HL-60/S4 treated with retinoic acid at 250 ng/mL for 4 days and 3 days (cell line): ENCODE results near the gene ALG6.
"Not testable (repeated sequence)": the region's sequence is repeated elsewhere in the genome, so short reads cannot be mapped to it uniquely, and the experiment has no call there.

Source experiments
- in situ Hi-C: fragments of 300-500 bp; cut with MboI; formaldehyde crosslinking; loops from 2 replicates; pipeline ENCODE4 v1.7.0; 2022; ENCODE audit warnings: low sequenced_read_pairs

ALG6 gene

DNA sequence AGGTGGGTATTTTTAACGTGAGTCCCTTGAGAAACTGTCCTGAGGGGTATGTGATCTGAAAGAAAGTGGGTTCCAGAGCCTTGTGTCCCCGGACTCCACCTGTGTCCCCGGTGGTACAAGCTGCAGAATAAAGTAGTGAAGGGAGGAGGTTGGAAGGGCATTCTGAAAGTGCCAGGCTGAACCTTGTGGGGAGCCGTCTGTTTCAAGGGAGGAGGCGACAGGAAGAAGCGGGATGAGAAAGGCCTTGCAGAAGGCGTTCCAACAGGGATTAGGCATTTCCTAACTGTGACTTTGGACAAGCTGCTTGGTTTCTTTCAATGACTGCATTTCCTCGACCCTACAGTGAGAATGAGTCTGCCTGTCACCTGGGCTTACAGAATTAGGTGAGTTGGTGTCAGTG, 39.3 kb upstream of the ALG6 start:
- in situ Hi-C loops: no loop called here

DNA sequence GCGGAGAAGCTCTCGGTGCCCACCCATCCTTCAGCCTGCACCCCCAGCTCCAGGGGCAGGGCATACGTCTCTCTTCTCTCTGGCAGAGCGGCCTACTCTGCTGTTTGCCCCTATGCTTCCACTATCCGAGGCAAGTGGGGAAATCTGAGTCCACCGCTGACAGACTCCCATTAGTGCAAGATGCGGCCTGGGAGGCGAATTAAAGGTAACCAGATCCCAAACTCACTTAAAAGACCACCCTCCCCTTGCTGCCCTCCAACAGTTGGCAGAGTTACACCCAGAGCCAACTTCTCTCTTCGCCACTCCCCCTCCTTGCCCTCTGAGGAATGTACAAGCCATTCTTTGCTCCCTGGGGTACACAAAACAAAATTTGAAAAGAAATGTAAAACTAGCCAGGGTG, 38.6 kb upstream of the ALG6 start:
- in situ Hi-C loops: no loop called here

DNA sequence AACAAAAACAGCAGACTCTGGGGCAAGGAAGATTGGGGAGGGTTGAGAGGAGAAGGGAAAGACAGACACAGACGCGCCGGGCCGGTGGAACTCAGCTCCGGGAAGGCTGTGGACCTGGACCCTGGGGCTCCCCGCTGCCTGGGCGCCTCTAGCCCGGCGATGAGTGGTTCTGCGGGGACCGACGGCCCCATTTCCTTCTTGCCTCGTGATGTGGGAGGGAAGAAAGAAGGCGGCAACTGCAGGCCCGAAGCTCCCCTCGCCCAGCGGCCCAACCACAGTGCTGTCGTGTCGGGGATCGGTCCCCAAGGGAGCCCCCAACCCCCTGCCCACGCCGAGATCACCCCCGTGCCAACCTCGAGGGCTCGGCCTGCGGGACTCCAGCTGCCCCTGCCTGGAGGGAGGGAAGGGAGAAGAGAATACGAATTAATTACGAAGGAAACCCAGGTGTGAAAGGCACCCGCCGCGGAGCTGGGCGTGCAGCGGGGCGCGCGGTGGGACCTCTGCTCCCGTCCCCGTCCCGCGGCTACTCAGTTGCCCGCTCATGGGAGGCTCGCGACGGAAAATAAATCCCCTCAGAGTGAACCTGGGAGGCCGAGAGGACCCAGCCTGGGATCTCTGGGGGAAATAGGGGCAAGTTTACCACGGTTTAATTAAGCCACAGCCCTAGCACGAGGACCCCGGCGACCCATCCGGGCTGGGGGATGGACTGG, 37.7 kb upstream of the ALG6 start:
- in situ Hi-C loops: no loop called here

DNA sequence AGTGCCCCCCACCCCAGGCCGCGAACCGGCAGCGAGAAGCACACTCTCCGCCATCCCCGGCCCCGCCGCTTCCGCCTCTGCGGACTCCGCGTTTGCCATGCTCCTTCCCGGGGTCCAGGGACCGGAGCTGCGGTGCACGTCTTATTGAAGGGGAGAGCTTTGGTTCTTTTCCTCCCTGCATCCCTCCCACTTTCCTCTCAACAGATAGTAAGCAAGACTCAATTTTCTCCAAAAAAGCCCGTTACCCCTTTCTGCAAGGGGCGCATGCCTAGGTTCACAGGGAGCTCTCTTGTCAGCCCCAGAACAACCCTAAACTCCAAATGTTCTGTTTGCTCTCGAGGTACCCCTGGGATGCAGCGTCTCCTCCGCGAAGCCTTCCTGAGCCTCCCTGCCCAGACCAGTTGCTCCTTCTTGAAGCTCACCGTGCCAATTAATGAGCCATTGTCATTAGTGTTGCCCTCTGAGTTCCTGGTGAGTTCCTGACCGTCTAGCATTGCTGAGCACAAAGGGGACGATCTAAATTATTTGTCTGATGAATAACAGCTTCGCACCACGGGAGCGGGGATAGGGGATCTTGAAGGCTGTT, 37.0 kb upstream of the ALG6 start:
- in situ Hi-C loops: no loop called here

DNA sequence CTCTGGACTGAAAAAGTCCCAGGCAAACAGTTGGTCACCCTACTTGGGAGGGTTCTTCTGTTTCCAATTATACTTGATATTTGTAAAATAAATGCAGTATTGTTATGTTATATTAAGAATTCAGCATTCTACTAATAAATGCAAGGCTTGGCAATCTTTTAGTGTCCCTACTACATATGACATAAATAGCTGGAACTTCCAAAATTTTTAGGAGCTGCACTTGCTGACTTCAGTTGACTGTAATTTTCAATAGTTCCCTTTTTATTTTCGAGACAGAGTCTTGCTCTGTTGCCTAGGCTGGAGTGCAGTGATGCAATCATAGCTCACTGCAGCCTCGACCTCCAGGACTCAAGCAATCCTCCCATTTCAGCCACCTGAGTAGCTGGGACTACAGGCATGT, 25.0 kb upstream of the ALG6 start:
- in situ Hi-C loops: no loop called here

DNA sequence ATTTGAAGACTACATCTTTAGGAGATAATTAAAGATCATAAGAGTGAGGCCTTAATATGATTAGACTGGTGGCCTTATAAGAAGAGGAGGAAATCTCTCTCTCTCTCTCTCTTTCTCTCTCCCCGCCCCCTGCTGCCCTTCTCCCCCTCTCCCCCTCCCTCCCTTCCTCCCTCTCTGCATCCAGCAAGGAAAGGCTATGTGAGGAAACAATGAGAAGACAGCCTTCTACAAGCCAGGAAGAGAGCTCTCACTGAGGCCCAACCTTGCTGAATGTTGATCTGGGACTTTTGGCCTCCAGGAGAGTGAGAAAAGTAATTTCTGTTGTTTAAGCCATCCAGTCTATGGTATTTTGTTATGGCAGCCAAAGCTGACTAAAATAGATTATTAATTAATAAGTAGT, 23.5 kb upstream of the ALG6 start:
- in situ Hi-C loops: no loop called here

DNA sequence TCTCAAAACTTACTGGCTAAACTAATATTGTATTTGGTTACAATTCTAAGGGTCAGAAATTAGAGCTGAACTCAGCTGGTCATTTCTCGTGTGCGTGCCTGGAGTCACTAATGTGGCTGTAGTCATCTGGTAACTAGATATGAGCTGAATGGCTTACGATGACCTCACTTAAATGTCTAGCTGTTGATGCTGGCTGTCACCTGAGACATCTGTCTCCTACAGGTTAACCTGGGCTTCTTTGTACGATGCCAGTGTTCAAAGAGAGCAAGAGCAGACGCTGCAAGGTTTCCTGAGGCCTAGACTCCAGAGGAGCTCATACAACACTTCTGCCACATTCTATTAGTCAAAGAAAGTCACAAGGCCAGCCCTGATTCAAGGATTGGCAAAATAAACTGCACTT, 17.1 kb upstream of the ALG6 start:
- in situ Hi-C loops: no loop called here

DNA sequence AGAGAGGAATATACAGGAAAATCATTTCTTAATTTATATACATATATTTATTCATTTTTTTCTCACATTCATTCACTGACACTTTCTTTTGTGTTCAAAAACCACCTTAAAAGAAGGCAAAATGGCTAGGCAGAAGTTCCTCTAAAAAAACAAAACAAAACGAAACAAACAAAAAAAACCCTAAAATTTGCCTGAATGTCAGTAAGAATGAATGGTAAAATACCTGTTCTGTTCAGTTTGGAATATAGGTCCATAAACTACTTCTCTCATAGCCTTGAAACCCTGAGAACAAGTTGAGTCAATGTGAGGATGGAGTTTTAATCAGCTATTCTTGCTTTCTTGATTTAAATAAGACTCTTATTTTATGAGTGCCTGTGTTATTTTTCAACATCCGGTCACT, 14.7 kb upstream of the ALG6 start:
- in situ Hi-C loops: no loop called here

DNA sequence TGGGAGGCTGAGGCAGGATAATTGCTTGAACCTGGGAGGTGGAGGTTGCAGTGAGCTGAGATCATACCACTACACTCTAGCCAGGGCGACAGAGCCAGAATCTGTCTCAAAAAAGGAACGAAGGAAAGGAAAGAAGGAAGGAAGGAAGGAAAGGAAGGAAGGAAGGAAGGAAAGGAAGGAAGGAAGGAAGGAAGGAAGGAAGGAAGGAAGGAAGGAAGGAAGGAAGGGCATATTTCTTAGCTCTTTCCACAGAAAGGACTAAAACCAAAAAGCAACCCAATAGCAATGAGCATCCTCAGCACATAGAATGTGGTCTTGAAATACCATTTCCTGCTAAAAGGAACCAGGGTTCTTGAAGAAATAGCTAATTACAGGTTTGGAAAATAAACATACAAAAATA, 11.2 kb upstream of the ALG6 start:
- in situ Hi-C loops: not testable (repeated sequence)

DNA sequence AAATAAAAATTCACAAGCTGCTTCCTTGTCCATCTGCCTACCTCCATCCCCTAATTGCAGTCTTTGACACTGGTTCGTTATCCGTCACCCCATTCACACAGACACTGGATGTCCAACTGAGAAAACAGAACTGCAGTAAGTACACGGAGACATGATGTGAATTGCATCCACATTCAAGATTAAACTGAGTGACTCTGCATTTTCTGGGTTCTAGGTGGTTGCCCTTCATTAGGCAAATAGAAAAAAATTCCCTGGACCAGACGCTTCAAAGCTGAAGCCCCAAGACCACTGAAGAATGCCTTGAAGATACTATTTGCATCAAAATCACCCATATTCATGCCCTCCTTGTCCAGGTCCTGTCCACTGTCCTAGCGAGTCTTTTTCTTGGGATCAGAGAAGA, 7.9 kb upstream of the ALG6 start:
- in situ Hi-C loops: no loop called here

DNA sequence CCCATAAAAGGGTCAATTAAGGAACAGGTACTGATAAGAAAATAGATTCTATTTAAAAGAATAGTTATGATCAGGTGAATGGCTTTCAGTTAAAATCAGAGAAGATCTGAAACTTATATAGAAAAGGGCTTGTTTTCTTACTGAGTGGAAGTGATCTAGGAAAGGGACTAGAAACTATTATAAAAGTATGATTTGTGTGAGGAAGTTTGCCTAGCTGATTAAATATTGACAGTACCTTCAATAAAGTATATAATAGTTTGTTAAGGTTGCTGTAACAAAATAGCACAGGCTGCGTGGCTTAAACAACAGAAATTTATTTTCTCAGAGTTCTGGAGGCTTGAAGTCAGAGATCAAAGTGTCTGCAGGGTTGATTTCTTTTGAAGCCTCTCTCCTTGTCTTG, 5.4 kb upstream of the ALG6 start:
- in situ Hi-C loops: no loop called here

DNA sequence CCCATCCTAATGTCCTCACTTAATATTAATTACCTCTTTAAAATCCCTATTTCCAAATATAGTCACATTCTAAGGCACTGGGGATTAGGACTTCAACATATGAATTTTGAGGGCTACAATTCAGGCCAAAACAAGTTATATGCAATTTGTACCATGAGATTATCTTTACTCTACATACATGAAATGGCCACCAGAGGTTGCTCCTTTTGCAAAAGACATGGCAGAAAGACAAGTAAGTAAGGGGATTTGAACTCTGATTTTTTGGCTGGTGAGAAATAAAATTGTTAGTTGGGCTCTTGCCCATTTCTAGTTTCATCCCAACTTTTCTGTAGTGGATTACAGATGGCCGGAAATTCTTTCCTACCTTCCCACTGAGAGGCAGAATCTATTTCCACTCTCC, 4.8 kb upstream of the ALG6 start:
- in situ Hi-C loops: no loop called here

DNA sequence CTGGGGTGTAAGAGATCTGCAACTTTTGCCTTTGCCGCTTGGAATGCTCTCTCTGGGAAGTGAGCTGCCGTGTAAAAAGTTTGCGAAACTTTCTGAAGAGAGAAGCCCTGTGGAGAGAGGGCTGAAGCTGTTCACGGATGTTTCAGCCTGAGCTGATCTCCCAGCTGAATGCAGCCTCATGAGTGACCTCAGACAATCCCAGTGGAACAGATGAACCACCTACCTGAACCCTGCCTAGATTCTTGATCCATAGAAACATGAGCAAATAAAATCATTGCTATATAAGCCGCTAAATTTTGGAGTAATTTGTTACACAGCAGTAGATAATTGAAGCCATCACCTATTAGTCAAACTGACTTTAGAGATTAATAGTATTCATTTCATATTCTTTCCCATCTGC, 4.4 kb upstream of the ALG6 start:
- in situ Hi-C loops: no loop called here

DNA sequence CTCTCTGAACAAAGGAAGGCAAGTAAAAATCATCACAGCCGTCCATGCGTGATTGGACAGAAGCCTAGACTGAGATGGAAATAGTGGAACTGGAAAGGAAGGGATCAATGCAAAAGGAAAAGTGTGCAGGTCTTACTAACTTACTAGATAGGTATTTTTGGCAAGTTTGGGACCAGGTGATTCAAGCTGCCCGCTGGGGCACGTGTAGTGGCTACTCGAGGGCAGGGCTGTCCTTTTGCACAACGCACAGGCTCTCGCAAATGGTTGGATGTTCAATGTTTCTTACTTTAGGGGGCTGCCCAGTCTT, 566 bp upstream of the ALG6 start:
- in situ Hi-C loops: no loop called here

DNA sequence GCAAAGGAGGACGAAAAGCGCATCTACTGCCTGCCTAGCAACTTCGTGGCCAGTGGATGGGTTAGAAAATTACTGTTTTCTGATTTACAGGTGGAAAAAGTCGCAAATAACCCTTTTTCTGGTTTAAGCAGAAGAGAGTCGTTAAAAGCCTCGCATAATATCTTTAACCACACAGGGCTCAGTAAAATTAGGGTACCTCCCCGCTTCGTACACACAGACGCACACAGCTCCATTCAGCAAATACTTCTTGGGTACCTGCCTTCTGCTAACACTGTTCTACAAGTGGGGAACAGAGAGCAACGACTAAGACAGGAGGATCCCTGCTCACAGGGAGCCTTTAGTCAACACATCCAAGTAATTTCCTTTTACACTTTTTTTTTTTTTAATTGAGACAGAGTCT, 704 bp downstream of the ALG6 start:
- in situ Hi-C loops: no loop called here

DNA sequence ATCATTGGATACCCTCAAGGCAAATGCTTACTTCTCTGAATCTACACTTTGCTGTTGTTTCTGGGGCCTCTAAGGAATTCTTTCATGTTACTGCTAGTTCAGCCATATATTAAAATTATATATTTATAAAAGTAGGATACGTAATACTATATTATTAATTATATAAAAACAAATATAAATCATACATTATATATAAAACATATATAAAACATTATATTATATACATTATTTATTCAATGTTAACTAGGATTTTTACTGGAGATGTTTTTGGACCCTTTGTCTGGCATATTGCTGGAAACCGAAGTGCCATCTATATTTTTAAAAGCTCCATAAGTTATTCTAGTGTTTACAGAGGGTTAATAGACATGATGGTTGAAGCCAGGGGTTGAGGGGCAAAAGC, 12.2 kb downstream of the ALG6 start:
- in situ Hi-C loops: no loop called here

DNA sequence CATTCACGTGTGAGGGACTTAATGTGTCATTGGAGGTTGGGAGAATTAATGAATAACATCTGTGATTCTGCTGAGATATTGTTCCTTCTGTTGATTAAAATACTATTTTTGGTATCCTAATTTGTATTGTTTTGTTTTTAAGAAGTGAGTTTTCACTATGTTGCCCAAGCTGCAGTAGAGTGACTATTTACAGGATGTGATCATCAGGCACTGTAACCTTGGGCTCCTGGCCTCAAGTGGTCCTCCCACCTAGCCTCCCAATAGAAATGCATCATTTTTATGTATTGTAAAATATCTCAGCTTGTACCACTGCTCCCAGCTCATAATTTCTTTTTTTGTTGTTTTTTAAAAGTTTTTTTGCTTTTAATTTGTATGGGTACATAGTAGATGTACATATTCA, 14.3 kb downstream of the ALG6 start:
- in situ Hi-C loops: no loop called here

DNA sequence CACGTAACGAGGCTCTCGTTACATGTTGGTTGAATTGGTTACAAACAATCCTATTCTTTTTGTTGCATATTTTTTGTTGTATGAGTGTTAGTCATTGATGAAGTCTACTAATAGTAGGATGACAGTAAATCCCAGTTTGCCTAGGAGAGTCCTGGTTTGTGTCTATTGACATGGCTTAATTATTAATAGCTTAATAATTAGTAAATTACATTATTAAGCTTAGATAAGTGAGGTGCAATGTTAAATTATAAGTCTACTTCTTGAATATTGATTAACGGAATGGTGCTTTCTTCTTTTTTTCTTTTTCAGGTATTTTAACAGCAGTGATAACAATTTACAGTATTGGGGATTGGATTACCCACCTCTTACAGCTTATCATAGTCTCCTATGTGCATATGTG, 34.5 kb downstream of the ALG6 start:
- in situ Hi-C loops: no loop called here

DNA sequence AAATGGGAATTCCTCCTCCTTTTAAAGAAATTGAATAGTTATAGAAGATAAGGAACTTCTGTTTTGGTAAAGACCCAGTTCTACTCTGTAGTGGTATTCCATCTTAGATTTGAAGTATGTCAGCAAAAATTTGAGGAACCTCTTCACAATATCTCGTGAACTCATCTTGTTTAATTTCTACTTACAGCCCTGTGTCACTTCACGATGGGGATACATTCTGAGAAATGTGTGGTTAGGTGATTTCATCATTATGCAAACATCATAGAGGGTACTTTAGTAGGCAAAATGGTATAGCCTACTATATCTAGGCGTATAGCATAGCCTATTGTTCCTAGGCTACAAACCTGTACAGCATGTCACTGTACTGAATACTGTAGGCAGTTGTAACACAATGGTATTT, 36.0 kb downstream of the ALG6 start:
- in situ Hi-C loops: no loop called here

DNA sequence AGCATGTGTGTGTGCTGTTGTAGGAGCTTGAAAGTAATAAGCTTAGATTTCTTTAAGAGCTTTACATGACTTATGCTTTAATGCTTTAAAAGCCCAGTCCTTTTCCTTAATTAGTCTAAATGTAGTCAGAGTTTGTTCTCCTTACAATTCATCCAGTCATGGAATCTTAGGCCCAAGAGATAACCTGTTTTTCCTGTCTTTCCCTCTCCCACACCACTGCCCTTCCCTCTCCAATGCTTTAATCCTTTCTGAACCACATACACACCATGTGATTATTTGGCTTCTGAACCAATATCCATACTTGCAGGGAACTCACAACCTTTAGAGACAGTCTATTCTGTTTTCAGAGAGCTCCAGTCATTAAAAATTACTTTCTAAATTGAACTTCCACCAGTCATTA, 37.6 kb downstream of the ALG6 start:
- in situ Hi-C loops: no loop called here

DNA sequence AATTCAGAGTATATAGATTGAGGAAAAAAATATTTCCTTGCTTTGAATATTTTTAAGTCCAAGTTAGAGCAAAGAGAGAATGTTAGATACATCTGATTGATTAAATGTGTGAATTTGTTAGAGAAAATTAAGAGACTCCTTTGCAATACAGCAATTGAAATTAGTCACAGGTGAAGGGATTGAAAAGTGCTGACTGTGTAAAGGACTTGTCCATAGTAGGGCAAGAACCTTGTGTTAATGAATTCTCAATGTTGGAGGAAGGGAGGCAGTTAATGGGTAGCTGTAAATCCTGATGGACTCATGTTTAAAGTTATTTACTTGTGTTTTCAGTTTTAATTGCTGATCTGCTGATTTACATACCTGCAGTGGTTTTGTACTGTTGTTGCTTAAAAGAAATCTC, 38.6 kb downstream of the ALG6 start:
- in situ Hi-C loops: no loop called here

DNA sequence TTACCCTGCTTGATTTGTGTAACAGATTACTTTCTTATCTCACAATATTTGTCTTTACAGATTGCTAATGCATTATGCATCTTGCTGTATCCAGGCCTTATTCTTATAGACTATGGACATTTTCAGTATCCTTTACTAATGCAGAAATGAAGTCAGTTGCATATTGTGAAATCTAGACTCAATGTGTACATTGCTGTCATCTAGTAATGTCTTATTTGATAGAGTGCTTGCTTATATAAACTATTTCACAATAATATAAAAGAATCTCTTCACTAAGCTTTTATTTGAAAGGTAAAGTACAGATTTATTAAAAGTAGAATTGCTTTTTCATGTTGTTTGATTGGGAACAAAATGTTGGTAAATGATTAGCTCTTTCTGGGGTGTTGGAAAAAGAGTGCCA, 39.6 kb downstream of the ALG6 start:
- in situ Hi-C loops: no loop called here

DNA sequence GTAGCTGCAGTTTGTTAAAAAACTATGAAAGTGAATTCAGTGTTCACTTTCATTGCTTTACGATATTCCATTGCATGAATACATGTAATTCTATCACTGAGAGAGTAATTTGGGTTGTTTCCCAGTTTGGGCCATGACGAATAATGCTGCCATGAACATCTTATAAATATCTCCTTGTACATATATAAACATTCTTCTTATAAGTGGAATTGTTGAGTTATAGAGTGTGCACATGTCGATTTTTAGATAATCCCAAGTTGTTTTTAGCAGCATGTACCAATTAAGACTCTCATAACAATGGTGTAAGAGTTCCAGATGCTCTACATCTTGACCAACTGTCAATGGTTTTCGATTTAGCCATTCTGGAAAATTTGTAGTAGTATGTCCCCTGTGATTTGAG, 40.9 kb downstream of the ALG6 start:
- in situ Hi-C loops: no loop called here
